GM12874 (cell line): ENCODE results near the gene LPP.

Source experiments
- CTCF ChIP-seq: IDR thresholded peaks from 2 replicates; pipeline ENCODE4 v1.5.1; 2011; ENCODE audit warnings: low read depth, mild to moderate bottlenecking, control low read depth, low read length, moderate library complexity; ENCODE audit not compliant: insufficient read depth

Gene LPP

DNA sequence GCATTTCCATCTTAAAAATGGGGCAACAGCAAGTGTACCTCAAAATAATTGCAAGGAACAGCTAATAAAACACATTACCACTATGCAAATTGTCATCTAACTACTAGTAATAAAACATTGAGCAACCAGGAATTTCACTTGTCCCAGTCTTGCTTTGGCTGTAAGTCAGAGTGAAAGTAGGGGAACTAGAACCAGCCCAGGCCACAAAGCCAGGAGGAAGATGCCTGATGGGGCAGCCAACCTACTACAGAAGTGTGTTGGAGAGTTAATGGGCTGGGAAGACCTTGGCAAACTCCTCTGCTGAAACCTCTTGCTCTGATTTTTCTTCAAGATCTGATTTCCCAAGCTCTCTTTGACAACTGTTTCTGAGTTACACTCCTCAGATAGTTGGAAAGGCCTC, 40.2 kb upstream of the LPP start:
- no peak for TF ChIP-seq CTCF

- no peak for TF ChIP-seq CTCF
These were observed 34.1 kb upstream of the LPP start for GRCh38 chr3:188119846-188120245.

GRCh38 chr3:188122571-188123169, 31.3 kb upstream of the LPP start:
- TF ChIP-seq CTCF = no peak

DNA sequence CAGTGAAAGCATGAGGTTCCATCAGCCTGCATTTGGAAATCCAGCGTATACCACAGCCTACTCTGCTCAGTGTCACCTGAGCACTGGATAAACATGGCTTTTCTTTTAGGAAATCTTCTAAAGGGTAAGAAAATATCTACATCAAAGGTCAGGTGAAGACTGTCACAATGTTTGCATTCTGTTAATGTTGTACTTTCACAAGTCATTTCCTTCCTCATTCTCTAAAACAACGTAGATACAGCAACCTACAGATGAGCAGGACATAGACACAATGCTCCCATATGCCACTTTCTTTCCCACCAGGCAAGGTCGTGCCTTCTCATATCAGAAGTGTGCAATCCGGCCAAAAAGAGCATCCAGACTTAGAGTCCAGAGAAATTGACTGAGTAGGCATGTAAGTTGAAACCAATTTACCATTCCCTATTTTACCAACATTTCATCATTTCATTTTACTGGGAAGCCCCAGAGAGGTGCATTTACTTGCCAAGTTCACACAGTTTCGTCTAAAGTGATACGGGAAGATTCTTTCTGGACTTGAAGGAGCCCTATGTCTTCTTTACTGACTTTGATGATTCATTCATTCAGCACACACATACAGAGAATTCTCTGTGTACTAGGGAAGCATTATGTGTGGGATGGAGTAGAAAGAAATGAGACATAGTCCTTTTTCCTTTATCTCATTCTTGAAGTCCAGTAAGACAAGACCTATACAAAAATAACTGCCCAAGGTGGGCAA, 30.6 kb upstream of the LPP start:
- TF ChIP-seq CTCF = no peak

- TF ChIP-seq CTCF = no peak
These were observed 29.8 kb upstream of the LPP start for GRCh38 chr3:188124184-188124583.

DNA sequence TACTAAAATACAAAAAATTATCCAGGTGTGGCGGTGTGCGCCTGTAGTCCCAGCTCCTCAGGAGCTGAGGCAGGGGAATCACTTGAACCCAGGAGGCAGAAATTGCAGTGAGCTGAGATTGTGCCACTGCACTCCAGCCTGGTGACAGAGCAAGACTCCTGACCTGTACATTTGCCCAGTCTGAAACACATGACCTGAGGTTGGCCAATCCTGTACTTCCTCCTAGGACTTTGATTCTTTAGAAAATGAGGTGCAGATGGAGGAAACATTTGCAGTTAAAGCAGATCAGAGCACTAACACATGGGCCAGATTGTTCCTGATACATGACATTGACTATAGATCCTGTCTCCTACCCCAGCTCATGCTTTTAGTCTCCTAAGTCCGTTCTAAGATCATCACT, 28.9 kb upstream of the LPP start:
- TF ChIP-seq CTCF = no peak

GRCh38 chr3:188126276-188126675, 27.7 kb upstream of the LPP start:
- no peak for TF ChIP-seq CTCF
